HL-60 (cell line): ENCODE data around the gene TSPO.

Experiments
- DNase-seq, 2 experiments: peaks; one replicate each; pipeline ENCODE4 v3.0.0-alpha.2; 2010 to 2020; ENCODE audit warnings: low read depth in 1 of 2, low spot score in 1 of 2
- H3K27ac ChIP-seq: fragments of 250-450 bp; sonication (Bioruptor Pico); replicated peaks from 2 replicates; pipeline ENCODE4 v1.5.1; 2020; ENCODE audit warnings: mild to moderate bottlenecking, moderate library complexity
- H3K27me3 ChIP-seq: fragments of 250-450 bp; sonication (Bioruptor Pico); 2 replicates; pipeline ENCODE4 v1.5.1; 2021; ENCODE audit warnings: mild to moderate bottlenecking, moderate library complexity; ENCODE audit not compliant: insufficient read depth, poor library complexity, severe bottlenecking
- H3K4me3 ChIP-seq: replicated peaks from 2 replicates; pipeline ENCODE4 v1.5.1; 2011; ENCODE audit warnings: mild to moderate bottlenecking, control low read depth, low read length; ENCODE audit not compliant: insufficient read depth
- CTCF ChIP-seq: IDR thresholded peaks from one replicate; pipeline ENCODE4 v1.5.1; 2011; ENCODE audit warnings: low read length, control low read depth, inconsistent platforms; ENCODE audit not compliant: insufficient read depth
- GABPA ChIP-seq: IDR thresholded peaks from 2 replicates; pipeline ENCODE4 v1.6.1; 2012; ENCODE audit warnings: low read depth
- POLR2AphosphoS5 ChIP-seq: IDR thresholded peaks from 2 replicates; pipeline ENCODE4 v1.6.1; 2012; ENCODE audit warnings: low read depth
- REST ChIP-seq: IDR thresholded peaks from 2 replicates; pipeline ENCODE4 v1.6.1; 2012; ENCODE audit warnings: low read depth; ENCODE audit not compliant: insufficient replicate concordance
- SPI1 ChIP-seq: IDR thresholded peaks from 2 replicates; pipeline ENCODE4 v1.6.1; 2012; ENCODE audit warnings: low read depth, mild to moderate bottlenecking, borderline replicate concordance

The TSPO gene

GRCh38 chr22:43131773-43132501 lies 19.4 kb upstream of the TSPO start:
- H3K4me3 ChIP-seq, result no peak overlapping the region
- no peaks in the 10 kb centered on the region for H3K27me3 ChIP-seq
- no peak for DNase-seq
- H3K27ac ChIP-seq, result no peak overlapping the region
- TF ChIP-seq GABPA, result no peak
- no peak for TF ChIP-seq REST
- 0 out of 2 replicates have a peak, but pooled peaks have one; percentile 17 for TF ChIP-seq SPI1

GRCh38 chr22:43133401-43133800 lies 18.0 kb upstream of the TSPO start:
- no peak for DNase-seq
- Histone ChIP-seq H3K4me3 (no peak overlapping the region), H3K27ac (no peak overlapping the region), H3K27me3 (no peaks in the 10 kb centered on the region)
- TF ChIP-seq REST, result no peak
- no peak for TF ChIP-seq GABPA
- no peak for TF ChIP-seq SPI1
- TF ChIP-seq CTCF, result no peak
- no peak for TF ChIP-seq POLR2AphosphoS5

- H3K4me3 ChIP-seq, result no peak overlapping the region
- TF ChIP-seq SPI1, result no peak
- no peak for TF ChIP-seq CTCF
- no peak for TF ChIP-seq REST
- TF ChIP-seq POLR2AphosphoS5, result no peak
- no peak for TF ChIP-seq GABPA
- DNase-seq, result no peak
- H3K27ac ChIP-seq, result no peak overlapping the region
- no peaks in the 10 kb centered on the region for H3K27me3 ChIP-seq
Measured at GRCh38 chr22:43134553-43134952, 16.8 kb upstream of the TSPO start.
